Vagina (tissue), 2 donors: Measurements from ENCODE around the gene CCDC74A. TPM values are rescaled to one million over a fixed set of nuclear protein-coding genes. Genes with fewer than 3 reads are reported as not detected.
"Not testable (repeated sequence)": the region's sequence is repeated elsewhere in the genome, so short reads cannot be mapped to it uniquely, and the experiment has no call there.

Experiments used
- DNase-seq, 2 donors: peaks; one replicate each; pipeline ENCODE4 v3.0.0-alpha.2; 2017; ENCODE audit errors: extremely low spot score in 2 of 2
- H3K27ac ChIP-seq: fragments of 200-600 bp; sonication (generic); one replicate; pipeline ENCODE4 v1.5.1; 2019
- H3K27me3 ChIP-seq: fragments of 200-600 bp; sonication (generic); one replicate; pipeline ENCODE4 v1.5.1; 2019
- H3K36me3 ChIP-seq, 2 donors: fragments of 200-600 bp; sonication (generic); one replicate each; pipeline ENCODE4 v1.5.1; 2017 to 2019
- H3K4me1 ChIP-seq: fragments of 200-600 bp; sonication (generic); one replicate; pipeline ENCODE4 v1.5.1; 2019
- H3K4me3 ChIP-seq, 2 donors: fragments of 200-600 bp; sonication (generic); 1 replicate in 1 of 2; 2 replicates in 1 of 2; pipeline ENCODE4 v1.5.1; 2016 to 2019
- H3K9me3 ChIP-seq: fragments of 200-600 bp; sonication (generic); one replicate; pipeline ENCODE4 v1.5.1; 2019
- POLR2A ChIP-seq, 2 donors: fragments of 450-650 bp; IDR thresholded peaks; one replicate each; pipeline ENCODE4 v1.6.1; 2017; ENCODE audit warnings: antibody characterized with exemption in 2 of 2, mild to moderate bottlenecking in 2 of 2, moderate library complexity in 2 of 2
- POLR2AphosphoS5 ChIP-seq, 2 donors: sonication (generic); formaldehyde crosslinking; IDR thresholded peaks; one replicate each; pipeline ENCODE4 v1.9.0; 2017; ENCODE audit warnings: antibody characterized with exemption in 2 of 2, mild to moderate bottlenecking in 2 of 2, low read depth in 1 of 2; ENCODE audit not compliant: insufficient read depth in 1 of 2
- intact Hi-C: fragments of 100-400 bp; cut with DNase I; formaldehyde crosslinking; loops from one replicate; pipeline ENCODE4 v1.15.1; 2023
- total RNA-seq: library from RNA; depleted of rRNA; stranded (reverse); fragments of >200 nt; gene quantifications from one replicate; pipeline ENCODE4 v1.2.3, GENCODE V29; 2016
- TF ChIP-seq, protein P1 (sequence below), 3 experiments: fragments of 450-650 bp in 2 of 3; fragments of 200-600 bp in 1 of 3; sonication (generic) in 1 of 3; IDR thresholded peaks; one replicate each; pipeline ENCODE4 v1.5.1; 2017 to 2019; ENCODE audit warnings: antibody characterized with exemption in 3 of 3, mild to moderate bottlenecking in 2 of 3, moderate library complexity in 2 of 3

Gene CCDC74A
- total RNA-seq, 1 donor from 2014 or later, result 10.8 TPM

DNA sequence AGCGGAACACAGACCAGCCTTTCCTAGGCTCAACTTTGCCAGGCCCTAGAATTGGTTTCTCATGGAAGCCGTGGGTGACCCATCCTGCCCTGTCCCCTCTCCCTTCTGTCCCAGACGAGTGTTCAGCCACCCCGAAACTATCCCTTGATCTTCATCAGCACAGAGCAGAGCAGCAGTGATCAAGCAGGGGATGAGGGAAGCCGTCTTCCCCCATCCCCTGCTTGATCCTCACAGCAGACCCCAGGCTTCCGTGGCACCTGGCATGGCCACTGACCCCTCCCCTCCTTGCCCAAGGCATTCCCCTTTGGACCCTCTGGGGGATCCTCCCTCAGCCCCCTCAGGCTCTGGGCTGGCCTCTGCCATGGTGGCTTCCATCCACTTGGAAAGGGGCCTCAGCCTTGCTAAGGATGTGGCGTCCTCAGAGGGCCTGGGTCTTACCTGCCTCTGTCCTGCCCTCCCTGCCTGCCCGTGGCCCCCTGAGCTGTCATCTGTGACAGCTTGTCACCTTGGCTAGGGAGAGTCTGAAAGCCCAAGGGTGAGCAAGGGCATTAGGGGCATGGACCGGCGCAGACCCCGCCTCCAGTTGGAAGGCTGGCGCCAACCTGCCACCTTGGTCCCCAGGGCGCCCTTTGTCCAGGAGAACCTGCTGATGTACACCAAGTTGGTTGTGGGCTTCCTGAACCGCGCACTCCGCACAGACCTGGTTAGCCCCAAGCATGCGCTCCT is 10.4 kb upstream of the CCDC74A start:
- no peaks in the 10 kb centered on the region for H3K27me3 ChIP-seq
- no peak overlapping the region for H3K27ac ChIP-seq
- H3K36me3 ChIP-seq, result peaks cover 0 to 3% of the 10 kb centered on the region in 2 donors
- H3K4me1 ChIP-seq, result no peaks in the 10 kb centered on the region
- no peak overlapping the region for H3K4me3 ChIP-seq
- intact Hi-C loops, result no loop called here
- TF ChIP-seq POLR2A (IDR thresholded peaks at IDR 0.05) (no peak), POLR2AphosphoS5 (IDR thresholded peaks at IDR 0.05; ENCODE audit: insufficient read depth in 1 of 2, low read depth in 1 of 2) (no peak)
- TF ChIP-seq, protein P1, sequence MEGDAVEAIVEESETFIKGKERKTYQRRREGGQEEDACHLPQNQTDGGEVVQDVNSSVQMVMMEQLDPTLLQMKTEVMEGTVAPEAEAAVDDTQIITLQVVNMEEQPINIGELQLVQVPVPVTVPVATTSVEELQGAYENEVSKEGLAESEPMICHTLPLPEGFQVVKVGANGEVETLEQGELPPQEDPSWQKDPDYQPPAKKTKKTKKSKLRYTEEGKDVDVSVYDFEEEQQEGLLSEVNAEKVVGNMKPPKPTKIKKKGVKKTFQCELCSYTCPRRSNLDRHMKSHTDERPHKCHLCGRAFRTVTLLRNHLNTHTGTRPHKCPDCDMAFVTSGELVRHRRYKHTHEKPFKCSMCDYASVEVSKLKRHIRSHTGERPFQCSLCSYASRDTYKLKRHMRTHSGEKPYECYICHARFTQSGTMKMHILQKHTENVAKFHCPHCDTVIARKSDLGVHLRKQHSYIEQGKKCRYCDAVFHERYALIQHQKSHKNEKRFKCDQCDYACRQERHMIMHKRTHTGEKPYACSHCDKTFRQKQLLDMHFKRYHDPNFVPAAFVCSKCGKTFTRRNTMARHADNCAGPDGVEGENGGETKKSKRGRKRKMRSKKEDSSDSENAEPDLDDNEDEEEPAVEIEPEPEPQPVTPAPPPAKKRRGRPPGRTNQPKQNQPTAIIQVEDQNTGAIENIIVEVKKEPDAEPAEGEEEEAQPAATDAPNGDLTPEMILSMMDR (IDR thresholded peaks at IDR 0.05), result no peak
- H3K9me3 ChIP-seq, result no peaks in the 10 kb centered on the region
- no peak for DNase-seq

GRCh38 chr2:131517856-131518255 is 9.8 kb upstream of the CCDC74A start:
- H3K4me1 ChIP-seq, H3K27me3 ChIP-seq, intact Hi-C loops, DNase-seq, H3K4me3 ChIP-seq, H3K36me3 ChIP-seq, H3K9me3 ChIP-seq, H3K27ac ChIP-seq: not testable (repeated sequence)

GRCh38 chr2:131518531-131518930 is 9.2 kb upstream of the CCDC74A start:
- H3K36me3 ChIP-seq, DNase-seq, H3K27me3 ChIP-seq: not testable (repeated sequence)

DNA sequence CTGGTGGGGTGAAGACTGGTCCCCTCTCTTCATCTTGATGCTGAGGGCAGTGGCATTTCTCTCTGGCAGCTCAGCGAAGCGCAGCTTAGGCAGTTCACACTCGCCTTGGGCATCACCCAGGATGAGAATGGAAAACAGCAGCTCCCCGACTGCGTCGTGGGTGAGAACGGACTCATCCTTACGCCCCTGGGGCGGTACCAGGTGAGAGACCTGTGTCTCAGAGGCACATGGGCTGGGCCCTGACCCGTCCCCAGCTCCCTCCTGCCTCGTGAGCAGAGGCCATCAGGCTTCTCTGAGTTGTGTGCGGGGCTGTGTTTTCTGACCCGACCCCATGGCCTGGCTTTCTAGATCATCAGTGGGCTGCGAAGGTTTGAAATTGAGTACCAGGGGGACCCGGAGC is 8.2 kb upstream of the CCDC74A start:
- no peak overlapping the region for H3K4me3 ChIP-seq
- TF ChIP-seq, protein P1 (IDR thresholded peaks at IDR 0.05), result no peak
- TF ChIP-seq POLR2AphosphoS5 (IDR thresholded peaks at IDR 0.05; ENCODE audit: insufficient read depth in 1 of 2, low read depth in 1 of 2) (no peak), POLR2A (IDR thresholded peaks at IDR 0.05) (no peak)
- no peaks in the 10 kb centered on the region for H3K9me3 ChIP-seq
- H3K36me3 ChIP-seq, result peaks cover 0 to 3% of the 10 kb centered on the region in 2 donors
- H3K27me3 ChIP-seq, result no peaks in the 10 kb centered on the region
- intact Hi-C loops, result no loop called here
- no peak overlapping the region for H3K27ac ChIP-seq
- no peak for DNase-seq
- no peaks in the 10 kb centered on the region for H3K4me1 ChIP-seq

More at GRCh38 chr2:131518531-131518930, 9.2 kb upstream of the CCDC74A start:
- H3K4me3 ChIP-seq, intact Hi-C loops, H3K4me1 ChIP-seq, H3K9me3 ChIP-seq, H3K27ac ChIP-seq: not testable (repeated sequence)

GRCh38 chr2:131519871-131520470 is 7.7 kb upstream of the CCDC74A start:
- H3K4me1 ChIP-seq, H3K4me3 ChIP-seq, intact Hi-C loops, H3K27me3 ChIP-seq, H3K36me3 ChIP-seq, H3K27ac ChIP-seq, DNase-seq, H3K9me3 ChIP-seq: not testable (repeated sequence)

GRCh38 chr2:131520526-131520925 is 7.2 kb upstream of the CCDC74A start:
- TF ChIP-seq, protein P1 (IDR thresholded peaks at IDR 0.05), result no peak
- TF ChIP-seq POLR2A (IDR thresholded peaks at IDR 0.05), result no peak
- TF ChIP-seq POLR2AphosphoS5 (IDR thresholded peaks at IDR 0.05; ENCODE audit: insufficient read depth in 1 of 2, low read depth in 1 of 2), result no peak
- no peak for DNase-seq
- peaks cover 0 to 3% of the 10 kb centered on the region in 2 donors for H3K36me3 ChIP-seq

GRCh38 chr2:131521524-131521923 is 6.2 kb upstream of the CCDC74A start:
- H3K4me3 ChIP-seq, intact Hi-C loops, H3K4me1 ChIP-seq, H3K36me3 ChIP-seq, DNase-seq, H3K27me3 ChIP-seq, H3K27ac ChIP-seq, H3K9me3 ChIP-seq: not testable (repeated sequence)

More at GRCh38 chr2:131520526-131520925, 7.2 kb upstream of the CCDC74A start:
- no peaks in the 10 kb centered on the region for H3K4me1 ChIP-seq
- H3K27ac ChIP-seq, result no peak overlapping the region
- H3K4me3 ChIP-seq, result no peak overlapping the region
- no peaks in the 10 kb centered on the region for H3K9me3 ChIP-seq
- intact Hi-C loops, result no loop called here
- no peaks in the 10 kb centered on the region for H3K27me3 ChIP-seq
